Upper lobe of left lung (tissue), 4 donors: ENCODE measurements around the gene BARX1.

ENCODE experiments used
- EP300 ChIP-seq, 4 donors: sonication (generic); formaldehyde crosslinking; IDR thresholded peaks; one replicate each; pipeline ENCODE4 v1.5.1; 2017; ENCODE audit warnings: antibody characterized with exemption in 4 of 4, control low read depth in 2 of 4
- POLR2AphosphoS5 ChIP-seq, 2 donors: sonication (generic); formaldehyde crosslinking; IDR thresholded peaks; one replicate each; pipeline ENCODE4 v1.5.1; 2017; ENCODE audit warnings: antibody characterized with exemption in 2 of 2
- TF ChIP-seq, protein P1 (sequence below), 6 experiments: fragments of 450-650 bp in 4 of 6; fragments of 200-600 bp in 2 of 6; sonication (generic) in 2 of 6; IDR thresholded peaks; one replicate each; pipeline ENCODE4 v1.5.1; 2016 to 2019; ENCODE audit warnings: antibody characterized with exemption in 6 of 6

DNA sequence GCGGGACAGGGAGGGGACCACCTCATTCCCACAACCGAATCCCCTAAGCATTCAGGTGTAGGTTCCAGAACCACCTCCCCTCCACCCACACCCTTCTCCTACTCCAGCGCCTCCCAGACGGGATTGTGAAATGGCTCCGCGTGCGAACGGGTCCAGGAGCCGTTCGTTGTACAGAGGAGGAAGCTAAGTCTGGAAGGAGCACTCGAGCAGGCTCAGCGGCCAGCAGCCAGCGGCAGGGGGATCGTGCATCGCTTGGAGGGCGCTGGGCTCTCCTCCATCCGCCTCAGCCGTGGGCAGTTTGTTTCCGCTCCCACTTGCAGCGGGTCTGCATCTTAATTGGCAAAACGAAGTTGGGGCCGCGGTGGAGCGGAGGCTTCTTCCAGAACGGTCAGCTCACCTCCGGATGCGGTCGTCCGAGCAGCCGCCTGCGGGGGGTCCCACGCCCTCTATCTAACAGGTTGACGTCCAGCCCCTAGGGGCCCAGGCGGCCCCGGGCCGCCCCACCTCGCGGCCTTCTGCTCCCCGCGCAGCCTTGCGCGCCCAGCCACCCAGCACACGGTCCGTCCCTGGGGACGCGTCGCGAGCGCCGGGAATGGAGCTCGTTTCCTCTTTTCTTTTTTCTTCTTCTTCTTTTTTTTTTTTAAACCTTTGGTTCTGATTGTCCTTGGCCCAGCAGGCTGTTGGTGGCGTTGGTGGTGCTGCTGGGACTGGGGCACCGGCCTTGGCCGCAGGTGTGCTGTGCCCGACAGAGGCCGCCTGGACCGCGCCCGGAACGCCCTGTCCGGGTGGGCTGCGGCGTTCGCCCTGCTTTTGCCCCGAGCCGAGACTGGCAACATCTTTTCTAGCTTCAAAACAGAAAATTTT, 3.9 kb upstream of the BARX1 start:
- TF ChIP-seq POLR2AphosphoS5 (IDR thresholded peaks at IDR 0.05): no peak
- TF ChIP-seq, protein P1, sequence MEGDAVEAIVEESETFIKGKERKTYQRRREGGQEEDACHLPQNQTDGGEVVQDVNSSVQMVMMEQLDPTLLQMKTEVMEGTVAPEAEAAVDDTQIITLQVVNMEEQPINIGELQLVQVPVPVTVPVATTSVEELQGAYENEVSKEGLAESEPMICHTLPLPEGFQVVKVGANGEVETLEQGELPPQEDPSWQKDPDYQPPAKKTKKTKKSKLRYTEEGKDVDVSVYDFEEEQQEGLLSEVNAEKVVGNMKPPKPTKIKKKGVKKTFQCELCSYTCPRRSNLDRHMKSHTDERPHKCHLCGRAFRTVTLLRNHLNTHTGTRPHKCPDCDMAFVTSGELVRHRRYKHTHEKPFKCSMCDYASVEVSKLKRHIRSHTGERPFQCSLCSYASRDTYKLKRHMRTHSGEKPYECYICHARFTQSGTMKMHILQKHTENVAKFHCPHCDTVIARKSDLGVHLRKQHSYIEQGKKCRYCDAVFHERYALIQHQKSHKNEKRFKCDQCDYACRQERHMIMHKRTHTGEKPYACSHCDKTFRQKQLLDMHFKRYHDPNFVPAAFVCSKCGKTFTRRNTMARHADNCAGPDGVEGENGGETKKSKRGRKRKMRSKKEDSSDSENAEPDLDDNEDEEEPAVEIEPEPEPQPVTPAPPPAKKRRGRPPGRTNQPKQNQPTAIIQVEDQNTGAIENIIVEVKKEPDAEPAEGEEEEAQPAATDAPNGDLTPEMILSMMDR (IDR thresholded peaks at IDR 0.05): no peak
- TF ChIP-seq EP300 (IDR thresholded peaks at IDR 0.05): no peak
